ENCODE data around the gene EXTL2. TPM values are rescaled to one million over a fixed set of nuclear protein-coding genes. Genes with fewer than 3 reads are reported as not detected.

Gene EXTL2
- polyA plus RNA-seq, 1 donor from 2014 or later = 34.2 TPM

- TF ChIP-seq REST (IDR thresholded peaks at IDR 0.05; ENCODE audit: borderline replicate concordance) = no peak
Measured at GRCh38 chr1:100879422-100879821, 15.2 kb downstream of the EXTL2 start (continued).

GRCh38 chr1:100876291-100876690 lies 18.4 kb downstream of the EXTL2 start:
- no peak overlapping the region for H3K27ac ChIP-seq (ENCODE audit: low read length)
- no peak overlapping the region for H3K4me2 ChIP-seq (ENCODE audit: low read length)
- no peaks in the 10 kb centered on the region for H4K20me1 ChIP-seq (ENCODE audit: insufficient read depth)
- H3K9ac ChIP-seq (ENCODE audit: low read length) = no peak overlapping the region
- no peaks in the 10 kb centered on the region for H3F3A ChIP-seq (ENCODE audit: insufficient read depth, low read length, poor library complexity, severe bottlenecking)
- H3K9me3 ChIP-seq (ENCODE audit: low read length) = no peaks in the 10 kb centered on the region
- no peak for TF ChIP-seq MXI1 (conservative IDR thresholded peaks at IDR 0.05; ENCODE audit: poor library complexity, severe bottlenecking)
- no peaks in the 10 kb centered on the region for H3K9me2 ChIP-seq (ENCODE audit: insufficient read depth, low read length)
- no peak overlapping the region for H3K4me3 ChIP-seq (ENCODE audit: low read length)
- H2AFZ ChIP-seq (ENCODE audit: low read depth, low read length) = no peak overlapping the region
- no peaks in the 10 kb centered on the region for H3K79me2 ChIP-seq (replicated peaks; ENCODE audit: insufficient read depth, low read length)
- H3K27me3 ChIP-seq (ENCODE audit: insufficient read depth, low read depth, low read length) = no peaks in the 10 kb centered on the region
- peaks cover 4% of the 10 kb centered on the region for H3K36me3 ChIP-seq (ENCODE audit: insufficient read depth, low read length)

GRCh38 chr1:100875228-100875627 lies 19.4 kb downstream of the EXTL2 start:
- H3K4me3 ChIP-seq (ENCODE audit: low read length) = no peak overlapping the region
- no peaks in the 10 kb centered on the region for H3K9me3 ChIP-seq (ENCODE audit: low read length)
- TF ChIP-seq RAD21 (conservative IDR thresholded peaks at IDR 0.05) (no peak), CTCF (IDR thresholded peaks at IDR 0.05; ENCODE audit: poor library complexity, severe bottlenecking) (no peak)
- no peak overlapping the region for H2AFZ ChIP-seq (ENCODE audit: low read depth, low read length)
- no peaks in the 10 kb centered on the region for H4K20me1 ChIP-seq (ENCODE audit: insufficient read depth)
- no peaks in the 10 kb centered on the region for H3K79me2 ChIP-seq (replicated peaks; ENCODE audit: insufficient read depth, low read length)
- H3K27me3 ChIP-seq (ENCODE audit: insufficient read depth, low read depth, low read length) = no peaks in the 10 kb centered on the region
- no peak overlapping the region for H3K27ac ChIP-seq (ENCODE audit: low read length)
- H3K9me2 ChIP-seq (ENCODE audit: insufficient read depth, low read length) = no peaks in the 10 kb centered on the region
- H3K4me2 ChIP-seq (ENCODE audit: low read length) = no peak overlapping the region
- no peaks in the 10 kb centered on the region for H3F3A ChIP-seq (ENCODE audit: insufficient read depth, low read length, poor library complexity, severe bottlenecking)
- no peak overlapping the region for H3K9ac ChIP-seq (ENCODE audit: low read length)
- H3K36me3 ChIP-seq (ENCODE audit: insufficient read depth, low read length) = peaks cover 4% of the 10 kb centered on the region

- no peaks in the 10 kb centered on the region for H3K79me2 ChIP-seq (replicated peaks; ENCODE audit: insufficient read depth, low read length)
- H3K4me2 ChIP-seq (ENCODE audit: low read length) = no peak overlapping the region
- H3K9me2 ChIP-seq (ENCODE audit: insufficient read depth, low read length) = no peaks in the 10 kb centered on the region
- H2AFZ ChIP-seq (ENCODE audit: low read depth, low read length) = no peak overlapping the region
- H3F3A ChIP-seq (ENCODE audit: insufficient read depth, low read length, poor library complexity, severe bottlenecking) = no peaks in the 10 kb centered on the region
- H3K27ac ChIP-seq (ENCODE audit: low read length) = no peak overlapping the region
- H3K27me3 ChIP-seq (ENCODE audit: insufficient read depth, low read depth, low read length) = no peaks in the 10 kb centered on the region
- no peak overlapping the region for H3K9ac ChIP-seq (ENCODE audit: low read length)
- no peak for TF ChIP-seq SMC3 (conservative IDR thresholded peaks at IDR 0.05; ENCODE audit: poor library complexity)
- no peak for TF ChIP-seq TAF1 (IDR thresholded peaks at IDR 0.05; ENCODE audit: low read depth)
- no peak for TF ChIP-seq CTCF (IDR thresholded peaks at IDR 0.05; ENCODE audit: poor library complexity, severe bottlenecking)
- no peak for TF ChIP-seq EP300 (conservative IDR thresholded peaks at IDR 0.05; ENCODE audit: poor library complexity, severe bottlenecking)
- no peak for TF ChIP-seq RAD21 (conservative IDR thresholded peaks at IDR 0.05)
- no peak for TF ChIP-seq MXI1 (conservative IDR thresholded peaks at IDR 0.05; ENCODE audit: poor library complexity, severe bottlenecking)
- no peak for TF ChIP-seq REST (IDR thresholded peaks at IDR 0.05; ENCODE audit: borderline replicate concordance)
- no peak for TF ChIP-seq POLR2AphosphoS5 (IDR thresholded peaks at IDR 0.05)
- TF ChIP-seq EZH2 (IDR thresholded peaks at IDR 0.05; ENCODE audit: borderline replicate concordance, insufficient read depth, low read length, poor library complexity, severe bottlenecking) = no peak
- no peaks in the 10 kb centered on the region for H3K9me3 ChIP-seq (ENCODE audit: low read length)
- no peaks in the 10 kb centered on the region for H4K20me1 ChIP-seq (ENCODE audit: insufficient read depth)
- H3K4me3 ChIP-seq (ENCODE audit: low read length) = no peak overlapping the region
- H3K36me3 ChIP-seq (ENCODE audit: insufficient read depth, low read length) = peaks cover 4% of the 10 kb centered on the region
Measured at GRCh38 chr1:100874433-100874832, 20.2 kb downstream of the EXTL2 start.
